ENCODE data around the gene PACS1. TPM values are rescaled to one million over a fixed set of nuclear protein-coding genes. Genes with fewer than 3 reads are reported as not detected.

Gene PACS1
- total RNA-seq, 1 experiment from 2014 or later, result 47.9 TPM

DNA sequence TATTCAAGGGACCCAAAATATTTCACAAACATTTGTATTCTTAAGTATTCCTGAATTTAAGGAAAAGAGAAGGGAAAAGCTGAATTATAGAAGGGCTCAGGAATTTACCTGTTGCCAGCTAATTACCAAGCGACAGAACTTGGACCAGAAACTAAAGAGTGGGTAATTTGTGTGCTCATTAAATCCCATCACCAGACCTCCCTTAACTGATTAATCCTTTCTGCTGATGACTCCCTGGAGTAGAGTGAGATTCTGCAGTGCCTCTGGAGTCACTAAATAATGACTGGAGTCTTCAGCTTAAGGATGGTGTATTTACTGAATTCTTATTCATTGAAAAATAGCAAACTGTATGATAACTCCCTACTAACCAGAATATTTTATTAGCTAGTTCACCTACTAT, 124.3 kb downstream of the PACS1 start:
- intact Hi-C loops (cut with micrococcal nuclease; ENCODE audit: unreplicated experiment), result no loop called here
- TF ChIP-seq, protein P1, sequence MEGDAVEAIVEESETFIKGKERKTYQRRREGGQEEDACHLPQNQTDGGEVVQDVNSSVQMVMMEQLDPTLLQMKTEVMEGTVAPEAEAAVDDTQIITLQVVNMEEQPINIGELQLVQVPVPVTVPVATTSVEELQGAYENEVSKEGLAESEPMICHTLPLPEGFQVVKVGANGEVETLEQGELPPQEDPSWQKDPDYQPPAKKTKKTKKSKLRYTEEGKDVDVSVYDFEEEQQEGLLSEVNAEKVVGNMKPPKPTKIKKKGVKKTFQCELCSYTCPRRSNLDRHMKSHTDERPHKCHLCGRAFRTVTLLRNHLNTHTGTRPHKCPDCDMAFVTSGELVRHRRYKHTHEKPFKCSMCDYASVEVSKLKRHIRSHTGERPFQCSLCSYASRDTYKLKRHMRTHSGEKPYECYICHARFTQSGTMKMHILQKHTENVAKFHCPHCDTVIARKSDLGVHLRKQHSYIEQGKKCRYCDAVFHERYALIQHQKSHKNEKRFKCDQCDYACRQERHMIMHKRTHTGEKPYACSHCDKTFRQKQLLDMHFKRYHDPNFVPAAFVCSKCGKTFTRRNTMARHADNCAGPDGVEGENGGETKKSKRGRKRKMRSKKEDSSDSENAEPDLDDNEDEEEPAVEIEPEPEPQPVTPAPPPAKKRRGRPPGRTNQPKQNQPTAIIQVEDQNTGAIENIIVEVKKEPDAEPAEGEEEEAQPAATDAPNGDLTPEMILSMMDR (IDR thresholded peaks at IDR 0.05; ENCODE audit: unreplicated experiment), result no peak
- no peak overlapping the region for H3K4me3 Mint-ChIP-seq (ENCODE audit: low read depth, unreplicated experiment)
- H3K27me3 Mint-ChIP-seq (ENCODE audit: unreplicated experiment), result no peaks in the 10 kb centered on the region
- no peaks in the 10 kb centered on the region for H3K36me3 Mint-ChIP-seq (ENCODE audit: insufficient read depth, unreplicated experiment)
- CTCF ChIA-PET, result no interaction called here
- no peaks in the 10 kb centered on the region for H3K4me1 Mint-ChIP-seq (ENCODE audit: low read depth, unreplicated experiment)
- no TSS peak for BruUV-seq (replicated peaks)
- no peak overlapping the region for H3K27ac Mint-ChIP-seq (ENCODE audit: unreplicated experiment)
- H3K9me3 Mint-ChIP-seq (ENCODE audit: low read depth, unreplicated experiment), result peaks cover 2% of the 10 kb centered on the region
- no peak for DNase-seq

DNA sequence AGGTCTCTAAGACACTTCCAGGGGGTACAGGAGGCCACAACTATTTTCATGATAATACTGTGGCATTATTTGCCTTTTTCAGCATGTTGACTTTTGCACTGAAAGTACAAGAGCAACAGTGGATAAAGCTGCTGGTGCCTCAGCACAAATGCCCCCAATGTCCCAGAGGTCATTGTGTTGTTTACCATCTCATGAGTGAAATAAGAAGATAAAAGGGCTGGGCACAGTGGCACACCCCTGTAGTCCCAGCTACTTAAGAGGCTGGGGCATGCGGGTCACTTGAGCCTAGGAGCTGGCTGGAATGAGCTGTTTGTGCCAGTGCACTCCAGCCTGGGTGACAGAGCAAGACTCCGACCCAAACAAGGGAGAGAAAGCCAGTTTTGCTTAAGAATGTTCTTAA, 125.8 kb downstream of the PACS1 start:
- TF ChIP-seq, protein P1 (IDR thresholded peaks at IDR 0.05; ENCODE audit: unreplicated experiment), result no peak
- intact Hi-C loops (cut with micrococcal nuclease; ENCODE audit: unreplicated experiment), result no loop called here
- no peak overlapping the region for H3K4me3 Mint-ChIP-seq (ENCODE audit: low read depth, unreplicated experiment)
- no peak overlapping the region for H3K27ac Mint-ChIP-seq (ENCODE audit: unreplicated experiment)
- CTCF ChIA-PET, result no interaction called here
- peaks cover 3% of the 10 kb centered on the region for H3K9me3 Mint-ChIP-seq (ENCODE audit: low read depth, unreplicated experiment)
- no TSS peak for BruUV-seq (replicated peaks)
- DNase-seq, result no peak
- no peaks in the 10 kb centered on the region for H3K36me3 Mint-ChIP-seq (ENCODE audit: insufficient read depth, unreplicated experiment)
- H3K4me1 Mint-ChIP-seq (ENCODE audit: low read depth, unreplicated experiment), result no peaks in the 10 kb centered on the region
- no peaks in the 10 kb centered on the region for H3K27me3 Mint-ChIP-seq (ENCODE audit: unreplicated experiment)

DNA sequence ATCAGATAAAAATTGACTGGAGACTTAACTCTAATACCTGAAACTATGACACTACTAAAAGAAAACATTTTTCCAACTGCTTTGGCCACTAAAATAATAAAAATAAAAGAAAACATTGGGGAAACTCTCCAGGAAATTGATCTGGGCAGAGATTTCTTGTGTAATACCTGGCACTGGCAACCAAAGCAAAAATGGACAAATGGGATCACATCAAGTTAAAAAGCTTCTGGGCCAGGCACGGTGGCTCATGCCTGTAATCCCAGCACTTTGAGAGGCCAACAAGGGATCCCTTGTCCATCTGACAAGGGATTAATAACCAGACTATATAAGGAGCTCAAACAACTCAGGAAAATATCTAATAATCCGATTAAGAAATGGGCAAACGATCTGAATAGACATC, 133.8 kb downstream of the PACS1 start:
- Mint-ChIP-seq H3K27ac (ENCODE audit: unreplicated experiment) (no peak overlapping the region), H3K27me3 (ENCODE audit: unreplicated experiment) (no peaks in the 10 kb centered on the region), H3K4me3 (ENCODE audit: low read depth, unreplicated experiment) (no peak overlapping the region), H3K4me1 (ENCODE audit: low read depth, unreplicated experiment) (peaks cover 2% of the 10 kb centered on the region), H3K36me3 (ENCODE audit: insufficient read depth, unreplicated experiment) (no peaks in the 10 kb centered on the region), H3K9me3 (ENCODE audit: low read depth, unreplicated experiment) (peaks cover 9% of the 10 kb centered on the region)
- TF ChIP-seq, protein P1 (IDR thresholded peaks at IDR 0.05; ENCODE audit: unreplicated experiment), result no peak
- CTCF ChIA-PET, result no interaction called here
- no TSS peak for BruUV-seq (replicated peaks)
- intact Hi-C loops (cut with micrococcal nuclease; ENCODE audit: unreplicated experiment), result no loop called here
- no peak for DNase-seq

DNA sequence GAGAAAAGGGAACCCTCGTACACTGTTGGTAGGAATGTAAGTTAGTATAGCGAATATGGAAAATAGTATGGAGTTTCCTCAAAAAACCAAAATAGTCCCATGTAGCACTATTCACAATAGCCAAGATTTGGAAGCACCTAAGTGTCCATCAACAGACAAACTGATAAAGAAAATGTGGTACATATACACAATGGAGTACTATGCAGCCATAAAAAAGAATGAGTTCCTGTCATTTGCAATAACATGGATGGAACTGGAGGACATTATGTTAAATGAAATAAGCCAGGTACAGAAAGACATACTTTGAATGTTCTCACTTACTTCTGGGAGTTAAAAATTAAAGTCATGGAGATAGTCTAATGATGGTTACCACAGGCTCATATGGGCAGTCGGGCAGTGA, 134.3 kb downstream of the PACS1 start:
- Mint-ChIP-seq H3K4me1 (ENCODE audit: low read depth, unreplicated experiment) (peaks cover 8% of the 10 kb centered on the region), H3K9me3 (ENCODE audit: low read depth, unreplicated experiment) (peaks cover 6% of the 10 kb centered on the region), H3K36me3 (ENCODE audit: insufficient read depth, unreplicated experiment) (no peaks in the 10 kb centered on the region), H3K27me3 (ENCODE audit: unreplicated experiment) (no peaks in the 10 kb centered on the region), H3K27ac (ENCODE audit: unreplicated experiment) (no peak overlapping the region), H3K4me3 (ENCODE audit: low read depth, unreplicated experiment) (no peak overlapping the region)
- CTCF ChIA-PET, result no interaction called here
- intact Hi-C loops (cut with micrococcal nuclease; ENCODE audit: unreplicated experiment), result no loop called here
- DNase-seq, result no peak
- TF ChIP-seq, protein P1 (IDR thresholded peaks at IDR 0.05; ENCODE audit: unreplicated experiment), result no peak
- BruUV-seq (replicated peaks), result no TSS peak

DNA sequence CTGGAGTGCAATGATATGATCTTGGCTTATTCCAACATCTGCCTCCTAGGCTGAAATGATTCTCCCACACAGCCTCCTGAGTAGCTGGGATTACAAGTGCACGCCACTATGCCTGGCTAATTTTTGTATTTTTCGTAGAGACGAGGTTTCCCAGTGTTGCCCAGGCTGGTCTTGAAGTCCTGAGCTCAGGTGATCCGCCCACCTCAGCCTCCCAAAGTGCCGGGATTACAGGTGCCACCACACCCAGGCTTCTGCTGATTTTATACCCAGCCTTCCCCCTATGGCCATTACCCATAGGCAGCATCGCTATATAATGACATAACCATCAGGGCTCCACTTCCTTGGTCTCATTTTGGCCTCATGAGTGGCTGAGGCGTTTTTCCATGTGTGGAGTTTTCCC, 137.7 kb downstream of the PACS1 start:
- CTCF ChIA-PET, result no interaction called here
- no peak for DNase-seq
- no peaks in the 10 kb centered on the region for H3K36me3 Mint-ChIP-seq (ENCODE audit: insufficient read depth, unreplicated experiment)

More for the DNA sequence above, 137.7 kb downstream of the PACS1 start:
- H3K27ac Mint-ChIP-seq (ENCODE audit: unreplicated experiment), result no peak overlapping the region
- intact Hi-C loops (cut with micrococcal nuclease; ENCODE audit: unreplicated experiment), result no loop called here
- BruUV-seq (replicated peaks), result no TSS peak
- H3K27me3 Mint-ChIP-seq (ENCODE audit: unreplicated experiment), result no peaks in the 10 kb centered on the region
- no peaks in the 10 kb centered on the region for H3K9me3 Mint-ChIP-seq (ENCODE audit: low read depth, unreplicated experiment)
- TF ChIP-seq, protein P1 (IDR thresholded peaks at IDR 0.05; ENCODE audit: unreplicated experiment), result no peak
- H3K4me3 Mint-ChIP-seq (ENCODE audit: low read depth, unreplicated experiment), result no peak overlapping the region
- peaks cover 8% of the 10 kb centered on the region for H3K4me1 Mint-ChIP-seq (ENCODE audit: low read depth, unreplicated experiment)
